Fibroblast of lung (primary cell): Measurements from ENCODE around the gene WDR5B.
"Not testable (repeated sequence)": the region's sequence is repeated elsewhere in the genome, so short reads cannot be mapped to it uniquely, and the experiment has no call there.

Experiments
- CTCF ChIP-seq, 2 donors: IDR thresholded peaks in 1 of 2; conservative IDR thresholded peaks in 1 of 2; 1 replicate in 1 of 2; 2 replicates in 1 of 2; pipeline ENCODE4 v1.5.1; 2011 to 2012; ENCODE audit warnings: low read length in 2 of 2, control low read depth in 1 of 2, inconsistent platforms in 1 of 2, low read depth in 1 of 2, mild to moderate bottlenecking in 1 of 2
- EZH2 ChIP-seq: IDR thresholded peaks from 2 replicates; pipeline ENCODE4 v1.5.1; 2012; ENCODE audit warnings: low read length, control low read depth, mild to moderate bottlenecking; ENCODE audit errors: missing control alignments

DNA sequence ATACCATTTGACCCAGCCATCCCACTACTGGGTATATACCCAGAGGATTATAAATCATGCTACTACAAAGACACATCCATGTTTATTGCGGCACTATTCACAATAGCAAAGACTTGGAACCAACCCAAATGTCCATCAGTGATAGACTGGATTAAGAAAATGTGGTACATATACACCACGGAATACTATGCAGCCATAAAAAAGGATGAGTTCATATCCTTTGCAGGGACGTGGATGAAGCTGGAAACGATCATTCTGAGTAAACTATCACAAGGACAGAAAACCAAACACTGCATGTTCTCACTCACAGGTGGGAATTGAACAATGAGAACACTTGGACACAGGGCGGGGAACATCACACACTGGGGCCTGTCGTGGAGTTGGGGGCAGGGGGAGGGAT, 32.4 kb upstream of the WDR5B start:
- TF ChIP-seq CTCF (conservative IDR thresholded peaks at IDR 0.05 in 1 of 2, IDR thresholded peaks at IDR 0.05 in 1 of 2; ENCODE audit: low read depth in 1 of 2, low read length in 2 of 2); EZH2: not testable (repeated sequence)
